Stimulated activated CD8-positive, alpha-beta memory T cell treated with anti-CD3 and anti-CD28 coated beads, Interleukin-4, amount 100 ng/mL, for 24 hours (primary cell): ENCODE measurements around the gene ARL15.
"Not testable (repeated sequence)": the region's sequence is repeated elsewhere in the genome, so short reads cannot be mapped to it uniquely, and the experiment has no call there.

Experiments
- DNase-seq: peaks from one replicate; pipeline ENCODE4 v3.0.0-alpha.2; 2020; ENCODE audit warnings: low read depth

ARL15 gene

GRCh38 chr5:53982319-53982718 is 328.1 kb downstream of the ARL15 start:
- DNase-seq: not testable (repeated sequence)

DNA sequence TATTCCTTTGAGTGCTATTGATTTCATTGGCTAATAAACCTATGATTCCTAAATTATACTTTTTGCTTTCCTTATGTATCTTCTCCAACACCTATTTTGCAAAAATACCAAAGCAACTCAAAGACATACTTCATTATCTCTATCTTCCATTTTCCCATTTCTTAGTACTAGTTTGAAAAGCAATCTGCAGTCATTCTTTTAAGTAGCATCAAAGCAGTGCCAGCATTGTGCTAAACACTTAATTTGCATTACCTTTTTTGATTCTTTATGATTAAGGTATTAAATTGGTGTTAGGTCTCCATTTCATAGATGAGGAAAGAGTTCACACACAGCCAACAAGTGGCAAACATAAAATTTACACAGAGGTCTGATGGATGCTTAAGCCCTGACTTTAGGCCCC is 330.3 kb downstream of the ARL15 start:
- no peak for DNase-seq

DNA sequence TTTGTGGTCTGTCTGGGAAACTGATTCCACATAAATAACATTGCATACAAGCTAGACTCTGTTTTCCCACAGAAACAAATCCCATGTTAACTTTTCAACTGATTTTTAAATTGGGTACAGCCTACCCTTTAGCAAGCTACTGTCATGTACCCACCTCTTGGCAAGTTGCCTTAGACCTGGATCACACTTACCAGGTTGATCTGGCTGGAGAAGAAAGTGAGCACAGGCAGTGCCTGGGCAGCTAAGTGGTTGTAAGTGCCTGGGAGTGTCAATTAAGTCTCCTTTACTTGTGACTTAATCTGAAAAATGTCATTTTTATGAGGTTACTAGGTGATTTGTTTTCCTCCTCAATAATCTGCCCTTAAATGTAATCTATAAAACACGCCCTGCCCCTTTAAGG is 336.4 kb downstream of the ARL15 start:
- DNase-seq: no peak

- DNase-seq: no peak
Measured at GRCh38 chr5:53972314-53972713, 338.1 kb downstream of the ARL15 start.

DNA sequence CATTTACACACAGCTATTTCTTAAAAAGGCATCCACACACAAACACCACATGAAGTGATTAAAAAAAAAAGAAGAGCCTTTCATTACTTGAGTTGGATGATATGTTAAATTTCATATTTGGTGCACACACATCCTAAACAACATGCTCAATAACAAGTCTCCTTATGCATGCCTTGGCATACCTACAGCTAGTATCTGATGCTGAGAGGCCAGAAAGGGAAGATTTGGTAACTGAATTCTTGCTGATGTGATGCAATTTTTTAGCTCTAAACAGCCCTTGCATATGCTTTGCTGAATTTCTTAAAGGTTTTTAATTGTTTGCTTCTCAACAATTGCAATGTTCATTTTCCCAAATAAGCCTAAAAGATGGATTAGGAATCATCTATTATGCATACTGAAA is 338.8 kb downstream of the ARL15 start:
- no peak for DNase-seq

DNA sequence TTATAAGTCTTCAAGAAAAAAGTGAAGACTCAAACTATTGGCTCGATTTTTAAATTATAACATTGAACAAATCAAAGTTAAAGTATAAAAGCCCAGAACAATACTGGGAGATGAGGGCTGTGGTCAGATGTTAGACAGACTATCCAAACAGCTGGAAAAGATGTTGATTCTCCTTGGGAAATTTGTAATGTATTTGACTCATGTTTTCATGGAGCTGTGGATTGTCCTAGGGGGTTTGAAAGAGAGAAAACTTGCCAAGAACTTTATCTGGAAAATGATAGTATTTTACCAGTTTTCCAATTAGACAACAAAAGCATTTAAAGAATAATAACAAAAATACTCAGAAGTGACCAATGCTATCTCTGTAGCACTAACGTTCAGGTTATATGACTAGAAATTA is 339.2 kb downstream of the ARL15 start:
- DNase-seq: no peak

DNA sequence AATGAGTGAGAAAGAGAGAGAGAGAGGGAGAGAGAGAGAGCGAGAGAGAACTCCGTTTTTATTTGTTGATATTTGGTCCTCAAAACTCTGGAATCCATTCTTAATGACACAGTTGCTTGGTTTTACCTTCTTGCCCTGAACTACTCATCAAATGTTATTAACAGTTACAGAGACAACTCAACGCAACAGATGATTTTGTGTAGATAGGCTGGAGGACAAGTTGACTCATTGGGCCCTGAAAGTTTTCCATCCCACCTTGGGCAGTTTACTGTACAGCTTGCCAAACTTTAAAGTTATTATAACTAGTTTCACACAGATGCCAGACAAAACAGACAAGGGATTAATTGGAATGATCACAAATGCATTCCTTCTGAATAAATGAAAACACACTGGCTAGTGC is 339.9 kb downstream of the ARL15 start:
- no peak for DNase-seq

GRCh38 chr5:53969176-53969730 is 341.1 kb downstream of the ARL15 start:
- DNase-seq: no peak

- DNase-seq: no peak
Measured at GRCh38 chr5:53965459-53965858, 344.9 kb downstream of the ARL15 start.

DNA sequence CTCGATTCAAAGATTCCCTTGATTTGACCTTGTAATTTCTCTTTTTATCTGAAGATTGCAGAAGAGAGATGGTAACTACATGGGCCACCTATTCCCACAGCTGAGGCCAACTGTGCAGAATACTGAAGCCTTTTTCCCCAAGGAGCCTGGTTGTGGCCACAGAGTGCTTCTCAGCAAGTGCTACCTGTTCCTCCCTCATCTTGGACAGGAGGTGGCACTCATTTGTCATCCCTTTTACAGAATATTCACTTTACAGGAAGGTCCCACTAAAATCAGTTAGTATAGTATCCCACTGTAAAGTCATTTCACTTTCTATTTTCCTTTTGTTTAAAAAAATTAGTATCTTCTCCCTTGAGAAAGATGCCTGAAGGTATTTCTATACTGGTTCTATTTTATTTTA is 346.4 kb downstream of the ARL15 start:
- no peak for DNase-seq

DNA sequence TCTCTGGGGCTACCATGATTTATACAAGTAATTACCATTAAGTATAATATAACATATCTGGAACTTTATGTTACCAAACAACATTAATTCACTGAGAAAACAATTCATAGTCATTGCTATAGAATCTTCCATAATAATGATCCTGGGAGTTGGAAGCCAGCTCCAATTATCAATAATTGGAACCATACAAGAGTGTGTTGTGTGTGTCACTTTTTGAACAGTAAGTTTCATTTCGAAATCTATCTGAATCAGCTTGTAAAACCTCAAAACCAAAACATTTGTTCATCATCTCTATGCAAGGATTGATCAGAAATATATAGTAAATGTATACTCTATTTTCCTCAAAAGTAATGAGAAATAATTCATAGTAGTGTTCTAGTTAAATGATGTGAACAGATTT is 348.1 kb downstream of the ARL15 start:
- DNase-seq: no peak

GRCh38 chr5:53956632-53957031 is 353.7 kb downstream of the ARL15 start:
- no peak for DNase-seq

- DNase-seq: no peak
Measured at GRCh38 chr5:53956196-53956595, 354.2 kb downstream of the ARL15 start.

DNA sequence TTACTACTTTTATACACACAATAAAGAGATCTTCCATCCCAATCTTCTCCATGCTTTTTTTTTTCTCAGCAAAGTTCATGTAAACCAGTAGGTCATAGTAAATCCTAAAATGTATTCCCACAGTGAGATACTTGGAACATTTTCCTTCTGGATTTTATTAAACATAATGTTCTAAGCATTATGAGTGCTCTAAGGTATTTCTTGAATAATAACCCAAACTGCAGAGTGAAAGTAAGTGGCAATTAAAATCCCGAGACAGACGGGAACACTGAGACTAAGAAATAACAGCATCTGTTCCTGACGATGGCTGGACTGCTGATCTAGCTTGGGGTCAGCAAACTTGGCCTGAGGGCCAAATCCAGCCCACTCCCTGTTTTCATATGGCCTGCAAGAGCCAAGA is 359.8 kb downstream of the ARL15 start:
- no peak for DNase-seq

GRCh38 chr5:53948598-53948997 is 361.8 kb downstream of the ARL15 start:
- DNase-seq: no peak

DNA sequence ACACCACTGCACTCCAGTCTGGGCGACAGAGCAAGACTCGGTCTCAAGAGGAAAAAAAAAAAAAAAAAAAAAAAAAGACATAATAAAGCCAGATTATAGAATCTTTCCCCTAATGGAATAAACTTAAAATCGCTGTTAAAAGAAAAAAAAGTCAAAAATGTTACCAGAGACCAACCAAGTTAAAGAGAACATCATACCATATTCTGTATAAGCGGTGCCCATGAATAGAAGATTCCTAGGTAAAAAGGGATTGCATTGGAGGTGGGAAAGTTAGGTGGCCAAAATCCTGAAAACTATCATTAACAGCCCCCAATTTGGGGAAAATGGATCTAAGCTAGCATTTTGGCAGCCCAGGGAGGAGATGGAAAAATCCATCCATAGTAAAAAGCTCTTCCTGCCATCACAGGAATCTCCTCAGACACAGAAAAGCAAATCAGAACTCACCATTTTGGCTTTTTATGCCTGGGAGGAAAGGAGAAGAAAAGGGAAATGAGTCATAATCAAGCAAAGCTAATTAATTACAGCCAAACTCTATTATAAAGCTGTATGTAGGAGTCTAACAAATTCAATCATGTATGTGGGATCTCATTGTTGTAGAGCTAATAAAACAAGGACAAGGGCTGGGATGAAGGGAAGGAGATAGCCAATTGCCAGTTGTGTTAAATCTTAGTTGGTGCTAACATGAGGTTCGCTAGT is 363.8 kb downstream of the ARL15 start:
- DNase-seq: no peak

DNA sequence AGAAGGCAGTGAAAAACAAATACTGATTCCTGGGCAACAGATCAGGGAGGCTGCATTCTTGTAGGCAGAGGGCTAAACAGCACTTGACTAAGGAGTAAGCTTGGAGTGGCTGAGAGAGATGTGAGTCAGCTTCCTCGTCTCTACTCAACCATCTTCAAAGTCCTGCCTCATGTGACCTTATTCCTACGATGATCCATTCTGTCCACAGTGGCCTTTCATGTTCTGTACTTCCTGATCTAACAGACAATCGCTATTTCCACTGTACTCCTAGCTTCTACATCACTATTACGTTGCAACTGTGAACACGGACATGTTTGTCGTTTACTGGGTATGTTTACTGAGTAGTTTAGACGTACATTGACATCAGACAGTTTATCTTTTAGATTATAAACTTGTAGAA is 365.4 kb downstream of the ARL15 start:
- no peak for DNase-seq

GRCh38 chr5:53943938-53944337 is 366.4 kb downstream of the ARL15 start:
- DNase-seq: no peak

DNA sequence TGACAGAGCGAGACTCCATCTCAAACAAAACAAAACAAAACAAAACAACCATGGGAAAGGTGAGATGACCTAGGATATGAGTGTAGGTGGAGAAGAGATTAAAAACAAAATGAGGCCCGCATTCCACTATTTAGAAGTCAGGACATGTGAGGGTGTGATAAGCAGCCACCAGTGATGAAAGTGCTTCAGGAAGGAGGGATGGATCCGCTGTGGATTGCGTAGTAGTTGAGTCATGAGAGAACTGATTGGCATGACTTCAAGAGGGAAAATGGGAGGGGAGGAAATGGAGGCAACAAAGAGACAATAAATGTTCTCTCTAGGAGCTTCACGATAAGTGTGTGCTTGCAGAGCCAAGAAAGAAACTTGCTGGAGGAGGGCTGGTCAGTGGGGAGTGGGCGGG is 367.6 kb downstream of the ARL15 start:
- DNase-seq: no peak

DNA sequence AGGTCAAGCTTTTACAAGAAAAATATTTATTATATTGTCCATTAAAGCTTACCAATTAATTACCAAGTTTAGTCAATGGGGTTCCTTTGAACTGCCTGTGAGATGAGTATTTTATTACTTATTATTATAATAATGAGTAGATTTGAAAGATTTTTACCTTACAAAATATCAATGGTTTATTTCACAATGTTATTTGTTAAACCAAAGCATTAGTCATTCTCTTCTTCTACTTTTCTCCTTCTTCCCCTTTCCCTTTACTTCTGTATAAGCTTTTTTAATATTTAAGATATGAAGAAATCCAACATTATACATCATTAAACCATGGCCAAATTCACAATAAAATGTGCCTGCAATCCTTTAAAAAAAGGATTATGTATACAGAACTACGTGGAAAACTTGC is 369.5 kb downstream of the ARL15 start:
- no peak for DNase-seq

DNA sequence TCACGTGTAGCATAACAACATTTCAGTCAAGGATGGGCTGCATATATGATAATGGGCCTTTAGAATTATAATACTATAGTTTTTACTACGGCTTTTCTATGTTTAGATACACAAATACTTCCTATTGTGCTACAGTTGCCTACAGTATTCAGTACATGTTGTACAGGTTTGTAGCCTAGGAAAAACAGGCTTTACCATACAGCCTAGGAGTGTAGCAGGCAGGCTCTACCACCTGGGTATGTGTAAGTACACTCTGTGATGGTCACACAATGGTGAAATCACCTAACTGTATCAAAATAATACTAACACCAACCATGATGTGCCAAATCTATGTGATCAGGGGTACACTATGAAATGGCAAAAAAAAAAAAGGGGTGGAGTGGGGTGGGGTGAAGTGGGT is 372.9 kb downstream of the ARL15 start:
- DNase-seq: no peak

- DNase-seq: no peak
Measured at GRCh38 chr5:53936481-53937352, 373.7 kb downstream of the ARL15 start.

GRCh38 chr5:53934151-53934820 is 376.1 kb downstream of the ARL15 start:
- DNase-seq: no peak
